Pancreas (tissue), 10 donors: ENCODE measurements around the gene EMP3. TPM values are rescaled to one million over a fixed set of nuclear protein-coding genes. Genes with fewer than 3 reads are reported as not detected.
"Not testable (repeated sequence)": the region's sequence is repeated elsewhere in the genome, so short reads cannot be mapped to it uniquely, and the experiment has no call there.

Experiments
- ATAC-seq, 4 donors: fragments of 200-7000 bp; cut with Tn5 transposase; one replicate each; pipeline versions ENCODE4 v1.8.0 to v1.9.1; 2020; ENCODE audit warnings: mild to moderate bottlenecking in 4 of 4, moderate library complexity in 4 of 4
- DNase-seq, 6 donors: peaks; one replicate each; pipeline ENCODE4 v3.0.0-alpha.2; 2020
- FAIRE-seq: peaks from 2 replicates; lab custom pipeline; 2012; peaks lifted over from hg19 to GRCh38; lab: Jason Lieb, UNC
- H3K27ac ChIP-seq, 4 donors: fragments of 200-600 bp; sonication (generic); 1 replicate in 3 of 4; 2 replicates in 1 of 4; pipeline versions ENCODE4 v1.5.0 to v1.8.0; 2020
- H3K27me3 ChIP-seq, 4 donors: fragments of 200-600 bp; one replicate each; pipeline ENCODE4 v1.8.0; 2021
- H3K36me3 ChIP-seq, 3 donors: fragments of 200-600 bp; sonication (generic) in 1 of 3; one replicate each; pipeline versions ENCODE4 v1.5.0 to v1.8.0; 2020 to 2021
- H3K4me1 ChIP-seq, 3 donors: fragments of 200-600 bp; one replicate each; pipeline ENCODE4 v1.8.0; 2021
- H3K4me3 ChIP-seq, 4 donors: fragments of 200-600 bp; sonication (generic) in 2 of 4; one replicate each; pipeline versions ENCODE4 v1.5.0 to v1.8.0; 2020 to 2021
- H3K9me3 ChIP-seq, 4 donors: fragments of 200-600 bp; one replicate each; pipeline ENCODE4 v1.8.0; 2021
- WGBS, 2 donors: extraction: QIAGEN DNeasy Blood & Tissue Kit; methylation state at CpG; one replicate each; pipeline ENCODE4 v1.1.7; 2013; 5-methylcytosine and 5-hydroxymethylcytosine counted together
- intact Hi-C, 3 donors: fragments of 100-400 bp; cut with DNase I; formaldehyde crosslinking; loops; one replicate each; pipeline versions ENCODE4 v1.11.1 to v1.14.2; 2022
- polyA plus RNA-seq, 2 donors: library from polyadenylated mRNA; stranded (reverse); fragments of 200-250 nt; gene quantifications; one replicate each; pipeline ENCODE4 v1.2.3, GENCODE V29; 2013
- total RNA-seq, 6 donors: library from RNA; stranded (reverse); fragmentation: NEBNext Ultra II Directional in 4 of 6; extraction: Animal tissue kit (Norgen Biotek cat#: 25700) in 4 of 6; gene quantifications; one replicate each; pipeline versions ENCODE4 v1.2.1 to v1.2.4, GENCODE V29; 2021 to 2023
- TF ChIP-seq, protein P1 (sequence below), 4 donors: fragments of 200-600 bp; sonication (generic) in 3 of 4; IDR thresholded peaks; one replicate each; pipeline versions ENCODE4 v1.5.0 to v1.8.0; 2021; ENCODE audit warnings: antibody characterized with exemption in 4 of 4
- donor health status: healthy with polysubstance abuse.
- donor health status: DM: no; HTN: no; CAD: no; lungs with moderate emphysema.
- donor health status: DM: no; HTN: no; CAD: no.
- donor health status: control.
- donor health status: control.
- donor health status: Bipolar disorder and iron deficiency.
- donor health status: DM: yes; HTN: yes; CAD: no.
- donor health status: DM: no; HTN: no; CAD: no.
- donor health status: DM: no; HTN: no; CAD: no.
- donor health status: DM: yes; HTN: yes; CAD: no.

Gene EMP3
- total and polyA plus RNA-seq, 8 donors = 2.5 to 23.8 (median 11.0) TPM

GRCh38 chr19:48371367-48371766 is 46.0 kb downstream of the EMP3 start:
- intact Hi-C loops = no loop called here
- no peak for DNase-seq
- Histone ChIP-seq H3K4me1 (no peaks in the 10 kb centered on the region), H3K4me3 (no peak overlapping the region), H3K27ac (no peak overlapping the region), H3K9me3 (no peaks in the 10 kb centered on the region), H3K27me3 (no peaks in the 10 kb centered on the region), H3K36me3 (no peaks in the 10 kb centered on the region)
- TF ChIP-seq, protein P1, sequence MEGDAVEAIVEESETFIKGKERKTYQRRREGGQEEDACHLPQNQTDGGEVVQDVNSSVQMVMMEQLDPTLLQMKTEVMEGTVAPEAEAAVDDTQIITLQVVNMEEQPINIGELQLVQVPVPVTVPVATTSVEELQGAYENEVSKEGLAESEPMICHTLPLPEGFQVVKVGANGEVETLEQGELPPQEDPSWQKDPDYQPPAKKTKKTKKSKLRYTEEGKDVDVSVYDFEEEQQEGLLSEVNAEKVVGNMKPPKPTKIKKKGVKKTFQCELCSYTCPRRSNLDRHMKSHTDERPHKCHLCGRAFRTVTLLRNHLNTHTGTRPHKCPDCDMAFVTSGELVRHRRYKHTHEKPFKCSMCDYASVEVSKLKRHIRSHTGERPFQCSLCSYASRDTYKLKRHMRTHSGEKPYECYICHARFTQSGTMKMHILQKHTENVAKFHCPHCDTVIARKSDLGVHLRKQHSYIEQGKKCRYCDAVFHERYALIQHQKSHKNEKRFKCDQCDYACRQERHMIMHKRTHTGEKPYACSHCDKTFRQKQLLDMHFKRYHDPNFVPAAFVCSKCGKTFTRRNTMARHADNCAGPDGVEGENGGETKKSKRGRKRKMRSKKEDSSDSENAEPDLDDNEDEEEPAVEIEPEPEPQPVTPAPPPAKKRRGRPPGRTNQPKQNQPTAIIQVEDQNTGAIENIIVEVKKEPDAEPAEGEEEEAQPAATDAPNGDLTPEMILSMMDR (IDR thresholded peaks at IDR 0.05) = no peak
- FAIRE-seq = no peak
- WGBS, 2 donors = 71 to 76% methylated on average over 7 of the region's 7 CpGs
- no peak for ATAC-seq

DNA sequence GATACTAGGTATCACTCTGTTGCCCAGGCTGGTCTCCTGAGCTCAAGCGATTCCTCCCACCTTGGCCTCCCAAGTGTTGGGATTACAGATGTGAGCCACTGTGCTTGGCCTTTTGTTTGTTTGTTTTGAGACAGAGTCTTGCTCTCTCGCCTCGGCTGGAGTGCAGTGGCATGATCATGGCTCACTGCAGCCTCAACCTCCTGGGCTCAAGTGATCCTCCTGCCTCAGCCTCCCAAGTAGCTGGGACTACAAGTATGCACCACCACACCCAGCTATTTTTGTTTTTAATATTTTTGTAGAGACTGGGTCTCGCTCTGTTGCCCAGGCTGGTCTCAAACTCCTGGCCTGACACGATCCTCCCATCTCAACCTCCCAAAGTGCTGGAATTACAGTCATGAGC is 46.4 kb downstream of the EMP3 start:
- H3K27me3 ChIP-seq, FAIRE-seq, H3K36me3 ChIP-seq, H3K9me3 ChIP-seq, H3K4me3 ChIP-seq, H3K4me1 ChIP-seq, ATAC-seq, intact Hi-C loops, H3K27ac ChIP-seq, DNase-seq: not testable (repeated sequence)
- 95% methylated on average over 5 of the region's 5 CpGs for WGBS, 2 donors

GRCh38 chr19:48372904-48373303 is 47.6 kb downstream of the EMP3 start:
- no peak overlapping the region for H3K4me3 ChIP-seq
- no peaks in the 10 kb centered on the region for H3K36me3 ChIP-seq
- TF ChIP-seq, protein P1 (IDR thresholded peaks at IDR 0.05) = no peak
- H3K4me1 ChIP-seq = no peaks in the 10 kb centered on the region
- no peak for FAIRE-seq
- peak in 2 of 4 donors; percentile 55 to 60 for ATAC-seq
- no peak overlapping the region for H3K27ac ChIP-seq
- intact Hi-C loops = no loop called here
- no peaks in the 10 kb centered on the region for H3K27me3 ChIP-seq
- no peaks in the 10 kb centered on the region for H3K9me3 ChIP-seq
- no peak for DNase-seq
- WGBS, 2 donors = 51 to 56% methylated on average over 4 of the region's 4 CpGs

DNA sequence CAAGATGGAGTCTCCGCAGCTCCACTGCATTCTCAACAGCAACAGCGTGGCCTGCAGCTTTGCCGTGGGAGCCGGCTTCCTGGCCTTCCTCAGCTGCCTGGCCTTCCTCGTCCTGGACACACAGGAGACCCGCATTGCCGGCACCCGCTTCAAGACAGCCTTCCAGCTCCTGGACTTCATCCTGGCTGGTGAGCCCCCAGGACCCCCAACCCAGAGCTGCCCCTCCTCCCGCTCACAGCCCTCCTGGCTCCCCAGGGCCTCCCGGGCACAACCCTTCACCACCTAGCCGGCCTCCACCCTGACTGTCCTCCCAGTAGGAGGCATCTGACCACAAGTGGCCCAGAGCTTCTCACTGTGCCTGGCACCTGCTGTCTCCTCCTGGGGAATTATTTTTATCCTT is 48.2 kb downstream of the EMP3 start:
- no peaks in the 10 kb centered on the region for H3K9me3 ChIP-seq
- no peak for ATAC-seq
- no peak overlapping the region for H3K4me3 ChIP-seq
- intact Hi-C loops = no loop called here
- no peak for DNase-seq
- TF ChIP-seq, protein P1 (IDR thresholded peaks at IDR 0.05) = no peak
- WGBS, 2 donors = 87 to 91% methylated on average over 11 of the region's 11 CpGs
- no peak overlapping the region for H3K27ac ChIP-seq
- FAIRE-seq = no peak
- no peaks in the 10 kb centered on the region for H3K36me3 ChIP-seq
- H3K4me1 ChIP-seq = no peaks in the 10 kb centered on the region
- no peaks in the 10 kb centered on the region for H3K27me3 ChIP-seq

GRCh38 chr19:48378194-48378570 is 52.8 kb downstream of the EMP3 start:
- no peak overlapping the region for H3K4me3 ChIP-seq
- DNase-seq (no peak), FAIRE-seq (no peak), ATAC-seq (no peak)
- no peak overlapping the region for H3K27ac ChIP-seq
- H3K36me3 ChIP-seq = peaks cover 0 to 12% (median 0%) of the 10 kb centered on the region in 3 donors
- 90 to 94% methylated on average over 10 of the region's 10 CpGs for WGBS, 2 donors
- no peaks in the 10 kb centered on the region for H3K27me3 ChIP-seq
- intact Hi-C loops = no loop called here
- TF ChIP-seq, protein P1 (IDR thresholded peaks at IDR 0.05) = no peak
- H3K4me1 ChIP-seq = no peaks in the 10 kb centered on the region
- H3K9me3 ChIP-seq = no peaks in the 10 kb centered on the region
